Measurements from ENCODE around the gene ANGPTL4.

Gene ANGPTL4

GRCh38 chr19:8357007-8357521, 6.9 kb upstream of the ANGPTL4 start:
- TF ChIP-seq, protein P1, sequence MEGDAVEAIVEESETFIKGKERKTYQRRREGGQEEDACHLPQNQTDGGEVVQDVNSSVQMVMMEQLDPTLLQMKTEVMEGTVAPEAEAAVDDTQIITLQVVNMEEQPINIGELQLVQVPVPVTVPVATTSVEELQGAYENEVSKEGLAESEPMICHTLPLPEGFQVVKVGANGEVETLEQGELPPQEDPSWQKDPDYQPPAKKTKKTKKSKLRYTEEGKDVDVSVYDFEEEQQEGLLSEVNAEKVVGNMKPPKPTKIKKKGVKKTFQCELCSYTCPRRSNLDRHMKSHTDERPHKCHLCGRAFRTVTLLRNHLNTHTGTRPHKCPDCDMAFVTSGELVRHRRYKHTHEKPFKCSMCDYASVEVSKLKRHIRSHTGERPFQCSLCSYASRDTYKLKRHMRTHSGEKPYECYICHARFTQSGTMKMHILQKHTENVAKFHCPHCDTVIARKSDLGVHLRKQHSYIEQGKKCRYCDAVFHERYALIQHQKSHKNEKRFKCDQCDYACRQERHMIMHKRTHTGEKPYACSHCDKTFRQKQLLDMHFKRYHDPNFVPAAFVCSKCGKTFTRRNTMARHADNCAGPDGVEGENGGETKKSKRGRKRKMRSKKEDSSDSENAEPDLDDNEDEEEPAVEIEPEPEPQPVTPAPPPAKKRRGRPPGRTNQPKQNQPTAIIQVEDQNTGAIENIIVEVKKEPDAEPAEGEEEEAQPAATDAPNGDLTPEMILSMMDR (IDR thresholded peaks at IDR 0.05; ENCODE audit: extremely low read depth, insufficient read depth, missing control alignments): no peak
- no peak for DNase-seq (ENCODE audit: low spot score)
- in situ Hi-C loops (cut with MboI; ENCODE audit: low pct_unique_long_range_greater_than_20kb, low sequenced_read_pairs, unreplicated experiment): no loop called here

DNA sequence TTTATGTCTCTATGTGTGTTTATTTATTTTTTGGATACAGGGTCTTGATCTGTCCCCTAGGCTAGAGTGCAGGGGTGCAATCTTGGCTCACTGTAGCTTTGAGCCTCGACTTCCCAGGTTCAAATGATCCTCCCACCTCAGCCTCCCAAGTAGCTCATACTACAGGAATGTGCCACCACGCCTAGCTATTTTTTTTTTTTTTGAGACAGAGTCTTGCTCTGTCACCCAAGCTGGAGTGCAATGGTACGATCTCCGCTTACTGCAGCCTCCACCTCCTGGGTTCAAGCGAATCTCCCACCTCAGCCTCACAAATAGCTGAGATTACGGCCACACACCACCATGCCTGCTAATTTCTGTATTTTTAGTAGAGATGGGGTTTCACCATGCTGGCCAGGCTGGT, 5.0 kb upstream of the ANGPTL4 start:
- in situ Hi-C loops (cut with MboI; ENCODE audit: low pct_unique_long_range_greater_than_20kb, low sequenced_read_pairs, unreplicated experiment): no loop called here
- TF ChIP-seq, protein P1 (IDR thresholded peaks at IDR 0.05; ENCODE audit: extremely low read depth, insufficient read depth, missing control alignments): no peak
- no peak for DNase-seq (ENCODE audit: low spot score)

DNA sequence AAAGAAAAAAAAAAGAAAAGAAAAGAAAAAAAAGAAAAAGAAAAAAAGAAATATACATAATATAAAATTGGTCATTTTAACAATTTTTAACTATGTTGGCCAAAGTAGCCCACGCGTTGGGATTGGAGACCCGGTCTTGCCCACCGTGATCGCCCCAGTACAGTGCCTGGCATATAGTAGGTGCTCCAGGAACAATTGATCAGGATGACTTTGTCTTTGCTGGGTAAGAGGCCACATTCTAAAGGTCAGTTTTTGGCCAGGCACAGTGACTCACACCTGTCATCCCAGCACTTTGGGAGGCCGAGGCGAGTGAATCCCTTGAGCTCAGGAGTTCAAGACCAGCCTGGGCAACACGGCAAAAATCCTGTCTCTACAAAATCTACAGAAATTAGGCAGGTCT, 3.8 kb upstream of the ANGPTL4 start:
- in situ Hi-C loops (cut with MboI; ENCODE audit: low pct_unique_long_range_greater_than_20kb, low sequenced_read_pairs, unreplicated experiment): no loop called here
- TF ChIP-seq, protein P1 (IDR thresholded peaks at IDR 0.05; ENCODE audit: extremely low read depth, insufficient read depth, missing control alignments): no peak
- DNase-seq (ENCODE audit: low spot score): no peak

GRCh38 chr19:8361921-8362793, 1.8 kb upstream of the ANGPTL4 start:
- in situ Hi-C loops (cut with MboI; ENCODE audit: low pct_unique_long_range_greater_than_20kb, low sequenced_read_pairs, unreplicated experiment): no loop called here
- TF ChIP-seq, protein P1 (IDR thresholded peaks at IDR 0.05; ENCODE audit: extremely low read depth, insufficient read depth, missing control alignments): no peak
- no peak for DNase-seq (ENCODE audit: low spot score)

GRCh38 chr19:8366121-8366581, 2.2 kb downstream of the ANGPTL4 start:
- in situ Hi-C loops (cut with MboI; ENCODE audit: low pct_unique_long_range_greater_than_20kb, low sequenced_read_pairs, unreplicated experiment): no loop called here
- DNase-seq (ENCODE audit: low spot score): no peak
- TF ChIP-seq, protein P1 (IDR thresholded peaks at IDR 0.05; ENCODE audit: extremely low read depth, insufficient read depth, missing control alignments): no peak

- in situ Hi-C loops (cut with MboI; ENCODE audit: low pct_unique_long_range_greater_than_20kb, low sequenced_read_pairs, unreplicated experiment): no loop called here
- TF ChIP-seq, protein P1 (IDR thresholded peaks at IDR 0.05; ENCODE audit: extremely low read depth, insufficient read depth, missing control alignments): no peak
- no peak for DNase-seq (ENCODE audit: low spot score)
Observed at GRCh38 chr19:8366961-8367326, 3.0 kb downstream of the ANGPTL4 start.

All from GM13977 (cell line).